PC-3 (cell line): ENCODE results near the gene PGM2L1. TPM values are rescaled to one million over a fixed set of nuclear protein-coding genes. Genes with fewer than 3 reads are reported as not detected.

ENCODE experiments used
- ATAC-seq: fragments of 200-7000 bp; cut with Tn5 transposase; 2 replicates; pipeline ENCODE4 v1.9.1; 2020; ENCODE audit warnings: mild to moderate bottlenecking, moderate library complexity
- BruUV-seq: library from RNA; stranded (reverse); fragments of 400-500 nt; replicated peaks from 2 replicates; lab custom pipeline; 2021; lab: Mats Ljungman, UMichigan
- CTCF ChIA-PET: fragments of 300-600 bp; sonication (Branson Sonifier 250); formaldehyde crosslinking; loops from one replicate; lab custom pipeline; 2022; ENCODE audit warnings: antibody characterized with exemption; lab: Charles Lee
- POLR2A ChIA-PET: fragments of 300-600 bp; sonication (Branson Sonifier 250); formaldehyde crosslinking; loops from one replicate; lab custom pipeline; 2022; ENCODE audit warnings: antibody characterized with exemption; ENCODE audit not compliant: unreplicated experiment; lab: Charles Lee
- DNase-seq: peaks from one replicate; pipeline ENCODE4 v3.0.0-alpha.2; 2015
- H2AFZ ChIP-seq: fragments of 300-600 bp; sonication (generic); 2 replicates; pipeline ENCODE4 v1.6.0; 2016; ENCODE audit warnings: antibody characterized with exemption, low read length
- H3F3A ChIP-seq: fragments of 300-600 bp; sonication (generic); one replicate; pipeline ENCODE4 v1.6.0; 2017; ENCODE audit warnings: antibody characterized with exemption, low read length, control low read depth, mild to moderate bottlenecking; ENCODE audit not compliant: unreplicated experiment
- H3K27ac ChIP-seq: fragments of 300-600 bp; sonication (generic); 2 replicates; pipeline ENCODE4 v1.5.1; 2016; ENCODE audit warnings: mild to moderate bottlenecking, low read length
- H3K27me3 ChIP-seq: fragments of 300-600 bp; sonication (generic); 2 replicates; pipeline ENCODE4 v1.6.1; 2016; ENCODE audit warnings: low read length, mixed read lengths
- H3K36me3 ChIP-seq: fragments of 300-600 bp; sonication (generic); 2 replicates; pipeline ENCODE4 v1.6.1; 2016; ENCODE audit warnings: low read depth, mixed run types, low read length, mixed read lengths
- H3K4me1 ChIP-seq: fragments of 300-600 bp; sonication (generic); 2 replicates; pipeline ENCODE4 v1.5.1; 2016; ENCODE audit warnings: low read length; ENCODE audit not compliant: insufficient read depth
- H3K4me2 ChIP-seq: fragments of 300-600 bp; sonication (generic); 2 replicates; pipeline ENCODE4 v1.6.0; 2016; ENCODE audit warnings: low read length
- H3K4me3 ChIP-seq: fragments of 300-600 bp; sonication (generic); 2 replicates; pipeline ENCODE4 v1.5.1; 2016; ENCODE audit warnings: mild to moderate bottlenecking, low read length, mixed read lengths
- H3K79me2 ChIP-seq: fragments of 300-600 bp; sonication (generic); 2 replicates; pipeline ENCODE4 v1.6.1; 2017; ENCODE audit warnings: low read length, mixed read lengths
- H3K9ac ChIP-seq: fragments of 300-600 bp; sonication (generic); 2 replicates; pipeline ENCODE4 v1.6.0; 2016; ENCODE audit warnings: mild to moderate bottlenecking, low read length
- H3K9me2 ChIP-seq: fragments of 300-600 bp; sonication (generic); replicated peaks from 2 replicates; pipeline ENCODE4 v1.6.1; 2016; ENCODE audit warnings: mixed run types, low read length, mixed read lengths
- H3K9me3 ChIP-seq: fragments of 300-600 bp; sonication (generic); 2 replicates; pipeline ENCODE4 v1.6.1; 2016; ENCODE audit warnings: low read length, mixed read lengths
- H4K20me1 ChIP-seq: fragments of 300-600 bp; sonication (generic); 2 replicates; pipeline ENCODE4 v1.6.1; 2016; ENCODE audit warnings: low read length, mixed read lengths
- EZH2 ChIP-seq: fragments of 300-600 bp; sonication (generic); IDR thresholded peaks from one replicate; pipeline ENCODE4 v1.6.1; 2017; ENCODE audit warnings: antibody characterized with exemption, mild to moderate bottlenecking, low read length; ENCODE audit not compliant: unreplicated experiment
- EZH2phosphoT487 ChIP-seq: fragments of 300-600 bp; sonication (generic); IDR thresholded peaks from 2 replicates; pipeline ENCODE4 v1.6.1; 2018; ENCODE audit warnings: mild to moderate bottlenecking, antibody characterized with exemption, low read length, borderline replicate concordance
- intact Hi-C: fragments of 100-400 bp; cut with micrococcal nuclease; formaldehyde crosslinking; loops from 2 replicates; pipeline ENCODE4 v1.9.0; 2023
- total RNA-seq: library from RNA; depleted of rRNA; stranded (reverse); fragments of >200 nt; gene quantifications from 2 replicates; pipeline ENCODE4 v1.2.3, GENCODE V29; 2014
- TF ChIP-seq, protein P1 (sequence below): fragments of 300-600 bp; sonication (generic); conservative IDR thresholded peaks from 2 replicates; pipeline ENCODE4 v1.5.1; 2017; ENCODE audit warnings: antibody characterized with exemption, low read depth, mild to moderate bottlenecking, low read length

PGM2L1 gene
- total RNA-seq, 1 experiment from 2014 or later: 1.9 TPM

DNA sequence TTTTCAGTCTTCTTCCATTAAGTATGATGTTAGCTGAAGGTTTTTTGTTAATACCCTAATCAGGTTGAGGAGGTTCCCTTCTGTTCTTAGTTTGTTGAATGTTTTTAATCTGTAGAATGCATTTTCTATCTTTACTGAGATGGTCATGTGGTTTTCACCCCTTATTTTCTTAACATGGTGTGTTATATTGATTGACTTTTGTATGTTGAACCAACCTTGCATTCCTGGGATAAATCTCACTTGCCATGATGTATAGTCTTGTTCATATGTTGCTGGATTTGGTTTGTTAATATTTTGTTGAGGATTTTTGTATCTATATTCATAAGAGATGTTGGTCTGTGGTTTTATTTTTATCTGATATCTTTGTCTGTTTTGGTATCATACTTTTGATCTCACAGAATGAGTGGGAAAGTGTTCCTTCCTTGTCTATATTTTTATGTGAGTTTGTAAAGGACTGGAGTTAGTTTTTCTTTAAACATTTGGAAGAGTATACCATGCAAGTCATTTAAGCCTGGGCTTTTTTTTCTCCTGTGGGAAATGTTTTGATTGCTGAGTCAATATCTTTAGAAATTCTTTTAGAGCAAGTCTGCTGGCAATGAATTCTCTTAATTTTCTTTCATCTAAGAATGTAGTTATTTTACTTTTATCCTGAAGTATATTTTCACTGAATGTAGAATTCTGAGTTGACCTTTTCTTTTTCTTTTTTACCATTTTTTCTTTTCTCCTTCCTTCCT lies 81.3 kb downstream of the PGM2L1 start:
- intact Hi-C loops: loop anchor here (5.0 kb wide), 1 partner anchor 40 kb away; no protein-coding TSS in a partner anchor
- Histone ChIP-seq H3K9me2 (no peaks in the 10 kb centered on the region), H3K36me3 (peaks cover 7% of the 10 kb centered on the region; the same call in 1 of the 2 replicates), H3K9ac (no peak overlapping the region), H3K4me1 (peaks cover 27% of the 10 kb centered on the region), H3K27me3 (no peaks in the 10 kb centered on the region), H2AFZ (no peak overlapping the region), H4K20me1 (no peaks in the 10 kb centered on the region), H3K79me2 (no peaks in the 10 kb centered on the region), H3F3A (no peaks in the 10 kb centered on the region), H3K27ac (no peak overlapping the region), H3K4me3 (no peak overlapping the region), H3K9me3 (peaks cover 14% of the 10 kb centered on the region), H3K4me2 (no peak overlapping the region)
- BruUV-seq: no TSS peak
- TF ChIP-seq EZH2 (no peak), EZH2phosphoT487 (no peak)
- TF ChIP-seq, protein P1, sequence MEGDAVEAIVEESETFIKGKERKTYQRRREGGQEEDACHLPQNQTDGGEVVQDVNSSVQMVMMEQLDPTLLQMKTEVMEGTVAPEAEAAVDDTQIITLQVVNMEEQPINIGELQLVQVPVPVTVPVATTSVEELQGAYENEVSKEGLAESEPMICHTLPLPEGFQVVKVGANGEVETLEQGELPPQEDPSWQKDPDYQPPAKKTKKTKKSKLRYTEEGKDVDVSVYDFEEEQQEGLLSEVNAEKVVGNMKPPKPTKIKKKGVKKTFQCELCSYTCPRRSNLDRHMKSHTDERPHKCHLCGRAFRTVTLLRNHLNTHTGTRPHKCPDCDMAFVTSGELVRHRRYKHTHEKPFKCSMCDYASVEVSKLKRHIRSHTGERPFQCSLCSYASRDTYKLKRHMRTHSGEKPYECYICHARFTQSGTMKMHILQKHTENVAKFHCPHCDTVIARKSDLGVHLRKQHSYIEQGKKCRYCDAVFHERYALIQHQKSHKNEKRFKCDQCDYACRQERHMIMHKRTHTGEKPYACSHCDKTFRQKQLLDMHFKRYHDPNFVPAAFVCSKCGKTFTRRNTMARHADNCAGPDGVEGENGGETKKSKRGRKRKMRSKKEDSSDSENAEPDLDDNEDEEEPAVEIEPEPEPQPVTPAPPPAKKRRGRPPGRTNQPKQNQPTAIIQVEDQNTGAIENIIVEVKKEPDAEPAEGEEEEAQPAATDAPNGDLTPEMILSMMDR: no peak
- ATAC-seq: no peak
- DNase-seq: no peak
- CTCF ChIA-PET: no interaction called here
- POLR2A ChIA-PET: no interaction called here

DNA sequence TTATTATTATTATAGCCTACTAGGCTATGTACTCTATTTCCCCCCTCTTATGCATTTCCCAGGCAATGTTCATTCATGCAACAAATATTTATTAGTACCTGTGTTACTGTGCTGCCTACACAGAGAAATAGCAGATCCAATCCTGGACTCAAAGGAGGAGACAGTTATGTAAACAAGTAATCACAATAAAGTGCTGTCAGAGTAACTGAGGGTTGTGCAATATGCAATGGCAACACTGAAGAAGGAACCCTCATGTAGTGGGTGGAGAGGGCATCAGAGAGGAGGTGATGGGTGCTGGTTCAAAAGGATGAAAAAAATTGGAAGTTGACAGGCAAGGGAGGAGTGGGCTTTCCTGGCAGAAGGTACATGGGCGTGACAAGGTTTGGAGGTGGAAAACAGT lies 85.9 kb downstream of the PGM2L1 start:
- H3K27ac ChIP-seq: no peak overlapping the region
- no peaks in the 10 kb centered on the region for H4K20me1 ChIP-seq
- peaks cover 10% of the 10 kb centered on the region; the same call in 1 of the 2 replicates for H3K4me1 ChIP-seq
- H3F3A ChIP-seq: no peaks in the 10 kb centered on the region
- peaks cover 7% of the 10 kb centered on the region; the same call in 1 of the 2 replicates for H3K36me3 ChIP-seq
- H3K4me3 ChIP-seq: no peak overlapping the region
- no TSS peak for BruUV-seq
- ATAC-seq (peak; percentile 8; the same call in 1 of the 2 replicates), DNase-seq (peak; percentile 34)
- intact Hi-C loops: no loop called here
- no peak overlapping the region for H3K9ac ChIP-seq
- TF ChIP-seq EZH2phosphoT487 (no peak), EZH2 (no peak)
- TF ChIP-seq, protein P1: no peak
- H3K79me2 ChIP-seq: no peaks in the 10 kb centered on the region
- POLR2A ChIA-PET: no interaction called here
- H3K4me2 ChIP-seq: no peak overlapping the region
- H3K9me2 ChIP-seq: no peaks in the 10 kb centered on the region
- CTCF ChIA-PET: no interaction called here
- no peak overlapping the region for H2AFZ ChIP-seq
- no peaks in the 10 kb centered on the region for H3K27me3 ChIP-seq
- H3K9me3 ChIP-seq: peaks cover 11% of the 10 kb centered on the region
